NCI-H2081 (cell line): Measurements from ENCODE around the gene SLC8A1.

ENCODE experiments used
- DNase-seq, 2 experiments: peaks; one replicate each; lab custom pipeline; 2025; lab: John Stamatoyannopoulos, UW

Gene SLC8A1

GRCh38 chr2:40230707-40231432 lies 221.0 kb downstream of the SLC8A1 start:
- no peak for DNase-seq

- DNase-seq, result no peak
Observed at GRCh38 chr2:40230186-40230585, 221.7 kb downstream of the SLC8A1 start.

GRCh38 chr2:40228310-40228709 lies 223.6 kb downstream of the SLC8A1 start:
- DNase-seq, result no peak

GRCh38 chr2:40227210-40227609 lies 224.7 kb downstream of the SLC8A1 start:
- DNase-seq, result peak in 1 of 2 experiments; percentile 50

GRCh38 chr2:40226637-40227036 lies 225.3 kb downstream of the SLC8A1 start:
- no peak for DNase-seq

- no peak for DNase-seq
Observed at GRCh38 chr2:40225670-40226210, 226.2 kb downstream of the SLC8A1 start.

- DNase-seq, result no peak
Observed at GRCh38 chr2:40224318-40224717, 227.6 kb downstream of the SLC8A1 start.

DNA sequence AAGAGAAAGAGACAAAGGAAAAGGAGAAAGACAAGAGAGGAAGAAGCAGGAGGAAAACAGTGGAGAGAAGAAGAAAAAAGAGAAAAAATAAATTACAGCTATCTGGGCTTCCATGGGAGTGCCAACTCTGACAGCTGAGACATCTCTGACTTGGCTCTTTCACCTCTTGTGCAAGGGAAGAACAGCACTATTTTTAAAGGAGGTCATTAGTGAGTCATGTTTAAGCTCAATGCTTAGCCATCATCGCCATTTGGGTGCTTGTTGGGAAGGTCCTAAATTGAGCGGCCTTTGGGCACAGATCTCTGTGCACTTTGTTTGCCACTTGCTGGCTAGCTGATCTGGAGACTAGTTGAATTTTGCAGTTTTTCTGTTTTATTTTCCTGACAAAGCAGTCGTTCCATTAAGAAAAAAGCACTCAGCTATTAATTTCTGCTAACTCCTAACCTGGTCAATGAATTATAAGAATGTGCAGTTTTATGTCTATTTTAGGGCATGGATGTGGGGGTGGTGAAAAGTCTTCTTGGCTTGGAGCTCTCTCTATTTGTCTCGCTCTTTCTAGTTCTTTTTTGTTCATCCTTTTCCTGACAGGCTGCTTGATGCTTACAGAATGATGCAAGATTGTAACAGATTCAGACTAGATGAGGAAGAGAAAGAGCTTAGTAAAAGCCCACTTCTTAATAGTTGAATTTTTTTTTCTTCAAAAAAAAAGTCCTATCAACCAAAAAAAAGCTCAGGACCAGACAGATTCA lies 231.5 kb downstream of the SLC8A1 start:
- no peak for DNase-seq

DNA sequence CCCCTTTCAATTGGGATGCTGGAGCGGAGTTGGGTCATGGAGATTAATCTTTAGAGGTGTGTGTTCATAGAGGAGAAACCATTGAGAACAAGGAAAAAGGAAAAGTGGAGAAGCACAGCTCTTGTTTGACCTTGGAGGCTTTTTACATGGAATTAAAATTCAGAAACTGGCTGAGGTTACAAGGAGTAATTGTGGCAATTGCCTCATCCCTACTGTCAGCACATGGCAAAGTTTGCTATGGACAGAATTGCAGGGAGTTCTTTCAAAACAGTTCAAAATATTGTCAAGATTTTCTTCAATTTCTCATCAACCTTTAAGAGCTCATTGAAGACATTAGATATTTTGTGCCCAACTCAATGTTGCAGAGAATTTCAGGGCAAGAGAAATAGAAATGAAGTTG lies 232.7 kb downstream of the SLC8A1 start:
- no peak for DNase-seq

- DNase-seq, result peak in 1 of 2 experiments; percentile 46
Observed at GRCh38 chr2:40218679-40219078, 233.2 kb downstream of the SLC8A1 start.

DNA sequence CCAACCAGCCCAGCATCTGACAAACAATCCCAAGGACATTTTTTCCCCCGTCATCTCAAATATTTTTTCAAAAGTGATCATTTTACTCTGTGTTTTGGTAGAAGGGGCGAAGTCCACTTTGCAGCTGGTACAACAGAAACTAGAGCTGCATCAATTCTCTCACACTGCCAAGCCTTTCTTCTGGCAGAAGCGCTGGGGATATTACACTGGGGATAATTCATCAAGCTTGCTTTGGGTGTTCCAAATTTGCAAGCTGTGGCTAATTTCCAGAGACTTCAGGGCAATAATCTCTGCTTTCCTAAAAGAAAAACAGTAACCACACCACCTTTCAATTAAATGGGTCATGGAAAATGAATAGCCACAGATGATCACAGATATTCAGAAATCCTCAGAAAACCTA lies 238.3 kb downstream of the SLC8A1 start:
- DNase-seq, result no peak

DNA sequence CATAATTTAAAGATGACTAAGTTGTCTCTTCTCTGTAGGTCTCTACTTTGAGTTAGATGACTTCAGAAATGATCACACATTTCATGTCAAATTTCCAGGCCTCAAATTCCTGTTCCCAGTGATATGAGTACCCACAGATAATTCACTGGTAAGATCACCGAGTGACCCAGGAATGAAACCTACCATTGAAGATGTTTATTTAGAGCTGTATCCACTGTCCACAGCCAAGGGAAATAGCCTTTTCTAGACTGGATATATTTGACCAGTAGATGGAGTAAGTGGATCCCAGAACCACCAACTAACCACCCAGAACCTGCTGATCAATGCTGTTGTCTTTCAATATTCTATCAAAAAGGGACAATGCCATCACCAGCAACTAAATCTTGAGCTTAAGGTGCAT lies 238.8 kb downstream of the SLC8A1 start:
- DNase-seq, result peak in 1 of 2 experiments; percentile 42

DNA sequence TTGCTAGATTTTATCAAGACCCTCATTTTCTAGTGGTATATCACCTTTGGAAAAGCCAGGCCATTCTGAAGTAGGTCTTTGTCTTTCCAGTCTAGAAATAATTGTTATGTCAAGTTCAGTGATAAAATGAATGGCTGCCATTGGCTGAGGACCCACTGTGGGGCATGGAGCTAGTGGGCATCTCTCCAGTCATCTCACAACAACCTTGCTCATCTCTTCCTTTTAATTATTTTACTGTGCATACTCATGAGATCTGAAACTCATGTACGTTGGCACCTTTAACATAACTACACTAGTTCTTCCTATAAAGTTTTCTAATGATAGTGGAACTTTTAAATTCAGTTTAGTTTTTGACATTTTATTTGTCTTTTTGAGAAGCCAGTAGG lies 240.9 kb downstream of the SLC8A1 start:
- no peak for DNase-seq

DNA sequence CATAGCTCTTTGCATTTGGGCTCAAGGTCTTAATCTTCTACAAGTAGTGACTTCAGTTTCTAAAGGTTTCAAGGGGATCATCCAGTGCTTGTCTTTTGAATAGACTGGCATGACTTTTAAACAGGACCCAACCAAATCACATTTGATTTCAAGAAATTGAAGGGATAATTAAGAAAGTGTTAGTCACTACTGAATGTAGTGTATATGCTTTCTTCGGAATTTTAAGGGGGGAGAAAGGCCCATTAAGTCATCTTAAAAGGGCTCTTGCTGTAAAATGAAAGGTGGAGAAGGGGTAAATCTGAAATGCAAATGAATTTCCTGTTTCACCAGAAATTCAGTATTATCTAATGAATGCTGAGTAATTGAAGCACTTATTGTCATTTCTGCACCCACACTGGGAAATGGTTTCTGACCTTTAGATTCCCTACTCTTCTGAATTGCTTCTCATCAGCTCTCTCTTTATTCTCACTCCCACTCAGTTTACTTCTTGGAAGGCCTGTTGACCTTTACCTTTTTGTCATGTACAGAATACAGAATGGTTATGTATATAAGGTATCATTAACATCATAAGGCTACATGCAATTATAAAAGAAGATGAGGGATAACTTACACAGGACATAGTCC lies 241.4 kb downstream of the SLC8A1 start:
- DNase-seq, result no peak

DNA sequence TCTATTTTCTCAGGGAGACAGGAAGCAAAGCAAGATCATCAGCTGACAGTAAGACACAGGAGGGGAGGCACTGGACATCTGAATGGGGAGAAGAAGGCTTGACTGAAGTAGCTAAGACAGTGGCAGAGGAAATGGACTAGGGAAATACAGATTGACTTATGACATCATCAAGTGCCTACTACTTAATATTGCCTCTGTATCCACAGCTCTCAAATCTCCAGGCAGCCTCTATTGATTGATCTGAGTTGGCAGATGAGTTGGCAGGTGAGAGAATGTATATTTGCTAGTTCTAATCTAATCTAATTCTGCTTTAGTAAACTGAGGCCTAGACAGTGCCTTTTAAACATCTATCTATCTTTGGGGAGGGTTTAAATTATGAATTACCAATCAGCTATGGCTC lies 242.1 kb downstream of the SLC8A1 start:
- DNase-seq, result no peak

- peak; percentile 29 to 85 for DNase-seq
Observed at GRCh38 chr2:40208463-40208862, 243.4 kb downstream of the SLC8A1 start.

- DNase-seq, result no peak
Observed at GRCh38 chr2:40204268-40204667, 247.6 kb downstream of the SLC8A1 start.

- no peak for DNase-seq
Observed at GRCh38 chr2:40202798-40203400, 249.0 kb downstream of the SLC8A1 start.

- no peak for DNase-seq
Observed at GRCh38 chr2:40201425-40201824, 250.5 kb downstream of the SLC8A1 start.

- no peak for DNase-seq
Observed at GRCh38 chr2:40200366-40200915, 251.4 kb downstream of the SLC8A1 start.

GRCh38 chr2:40199771-40200170 lies 252.1 kb downstream of the SLC8A1 start:
- no peak for DNase-seq

DNA sequence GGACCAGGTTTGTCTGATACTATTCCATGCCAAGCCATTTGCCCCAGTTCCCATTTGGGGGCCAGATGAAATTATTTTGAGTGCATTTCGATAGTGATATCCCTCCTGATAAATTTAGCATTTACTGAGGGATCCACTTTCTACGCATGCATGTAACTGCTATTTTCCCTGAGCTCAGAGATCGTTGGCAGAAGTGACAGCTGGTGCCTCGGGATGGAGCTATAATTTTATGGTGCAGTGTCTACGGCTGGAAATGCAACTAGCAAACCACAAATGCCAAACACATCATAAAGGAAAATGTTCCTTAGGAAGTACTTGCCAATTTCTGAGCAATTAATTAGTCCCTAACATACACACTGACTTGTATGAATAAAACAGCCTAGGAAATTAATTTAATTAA lies 254.8 kb downstream of the SLC8A1 start:
- DNase-seq, result no peak
